KG1 (cell line): Measurements from ENCODE around the gene BLMH.

Experiments used
- DNase-seq: peaks from one replicate; lab custom pipeline; 2025; lab: John Stamatoyannopoulos, UW

Gene BLMH

GRCh38 chr17:30304778-30305177 is 13.0 kb upstream of the BLMH start:
- no peak for DNase-seq

GRCh38 chr17:30302241-30302640 is 10.5 kb upstream of the BLMH start:
- DNase-seq = no peak

- no peak for DNase-seq
Measured at GRCh38 chr17:30300818-30301217, 9.1 kb upstream of the BLMH start.

DNA sequence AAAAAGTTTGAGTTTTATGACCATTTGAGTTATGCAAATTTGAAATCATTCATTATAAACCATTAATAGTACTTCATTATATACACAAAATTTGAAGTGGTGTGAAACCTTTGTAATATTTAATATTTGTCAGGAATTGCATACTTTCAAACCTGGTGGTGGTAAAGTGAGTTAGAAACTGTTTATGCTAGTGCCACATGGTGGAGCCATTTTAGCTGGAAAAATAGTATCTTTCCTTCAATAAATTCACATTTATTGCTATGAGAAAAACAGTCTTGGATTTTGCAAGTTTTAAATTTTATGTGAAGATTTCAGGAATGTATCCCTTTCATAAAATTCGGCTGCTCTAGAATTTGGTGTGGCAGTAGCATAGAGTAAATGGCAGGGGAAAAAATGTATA is 7.3 kb upstream of the BLMH start:
- no peak for DNase-seq

DNA sequence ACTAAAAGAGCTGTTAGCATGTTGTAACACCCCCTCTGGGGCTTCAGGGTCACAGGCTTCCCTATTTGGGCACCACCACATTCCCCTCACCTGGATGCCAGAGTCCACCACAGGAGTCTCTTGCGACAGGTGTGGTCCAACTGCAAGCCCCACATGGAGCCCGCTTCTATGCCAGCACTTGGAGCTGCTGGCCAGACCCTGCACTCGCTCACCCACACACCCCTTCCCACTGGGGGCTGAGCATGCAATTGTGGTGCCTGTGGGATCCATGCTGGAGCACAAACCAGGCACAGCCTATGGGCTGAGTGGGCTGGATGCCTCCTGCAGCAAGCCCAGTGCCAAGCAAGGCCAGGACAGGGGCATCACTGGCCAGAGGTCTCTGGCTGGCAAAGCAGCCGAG is 6.0 kb upstream of the BLMH start:
- DNase-seq = no peak

DNA sequence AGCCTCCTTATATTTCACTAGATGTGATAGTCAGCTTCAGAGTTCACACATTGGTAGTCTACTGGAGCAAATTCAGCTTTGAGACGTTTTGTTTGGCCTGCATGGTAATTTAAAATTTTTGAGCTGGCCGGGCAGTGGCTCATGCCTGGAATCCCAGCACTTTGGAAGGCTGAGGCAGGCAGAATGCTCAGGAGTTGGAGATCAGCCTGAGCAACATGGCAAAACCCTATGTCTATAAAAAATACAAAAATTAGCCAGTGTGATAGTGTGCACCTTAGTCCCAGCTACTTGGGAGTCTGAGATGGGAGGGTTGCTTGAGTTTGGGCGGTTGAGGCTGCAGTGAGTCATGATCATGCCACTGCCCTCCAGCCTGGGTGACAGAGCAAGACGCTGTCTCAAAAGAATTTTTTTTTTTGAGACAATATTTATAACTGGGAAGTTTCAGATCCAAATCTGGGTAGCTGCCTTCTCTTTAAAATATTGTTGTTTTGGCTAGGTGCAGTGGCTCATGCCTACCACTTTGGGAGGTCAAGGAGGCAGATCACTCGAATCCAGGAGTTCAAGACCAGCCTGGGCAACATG is 4.8 kb upstream of the BLMH start:
- no peak for DNase-seq

- DNase-seq = no peak
Measured at GRCh38 chr17:30292286-30292858, 628 bp upstream of the BLMH start.

DNA sequence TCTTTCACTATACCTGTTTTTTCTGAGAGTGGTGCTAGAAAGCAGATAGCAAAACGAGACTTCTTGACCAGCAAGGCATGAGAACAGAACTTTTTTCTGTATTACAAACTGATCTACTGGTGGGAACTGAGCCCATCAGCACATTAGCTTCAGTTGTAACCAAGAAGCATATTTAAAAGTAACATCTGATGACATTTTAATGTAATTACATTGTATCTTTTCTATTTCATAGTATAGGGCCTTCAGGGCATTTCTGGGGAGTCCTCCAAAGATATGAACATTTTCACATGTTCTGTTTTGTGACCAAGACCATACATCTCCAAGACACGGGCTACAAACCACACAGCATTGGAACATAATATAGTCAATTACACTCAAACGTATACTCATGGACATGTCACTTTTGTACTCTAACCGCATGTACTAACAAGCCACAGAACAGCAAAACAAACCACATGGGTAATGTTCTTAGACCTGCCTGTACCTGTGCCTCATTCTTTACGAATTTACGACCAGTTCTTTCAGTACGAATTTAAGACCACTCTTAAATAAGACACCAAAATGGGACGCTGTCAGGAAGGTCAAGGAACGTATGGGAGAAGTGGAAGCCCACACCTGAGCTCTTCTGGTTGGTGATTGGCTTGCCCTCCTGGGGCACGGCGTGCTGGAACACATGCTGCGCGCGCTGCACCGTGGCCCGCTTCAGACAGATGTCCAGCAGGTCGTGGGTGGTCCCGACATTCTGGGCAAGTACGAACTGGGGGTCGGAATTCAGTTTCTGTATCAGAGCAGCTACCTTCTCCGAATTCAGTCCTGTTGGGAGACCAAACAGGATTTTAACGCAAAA is 825 bp downstream of the BLMH start:
- DNase-seq = peak; percentile 34

GRCh38 chr17:30290077-30290476 is 1.7 kb downstream of the BLMH start:
- no peak for DNase-seq

GRCh38 chr17:30279156-30279555 is 12.6 kb downstream of the BLMH start:
- DNase-seq = no peak

DNA sequence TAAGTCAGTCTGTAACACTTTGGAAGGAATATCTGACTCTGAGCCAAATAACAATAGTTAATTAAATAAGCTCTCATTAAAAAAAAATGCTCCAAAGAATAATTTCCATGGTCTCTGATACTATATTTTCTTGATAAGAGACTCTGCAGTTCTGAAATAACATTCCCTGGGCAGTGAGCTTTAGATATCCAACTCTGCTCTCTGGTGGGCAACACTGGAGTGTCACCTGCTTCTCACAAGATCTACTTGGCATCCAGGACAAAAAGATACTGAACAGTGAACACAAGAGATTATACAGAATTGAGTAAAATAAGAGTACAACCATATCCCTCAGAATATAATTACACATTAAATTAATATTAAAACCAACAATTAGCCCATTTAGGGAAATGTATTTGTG is 13.7 kb downstream of the BLMH start:
- no peak for DNase-seq

- DNase-seq = no peak
Measured at GRCh38 chr17:30275911-30276310, 15.8 kb downstream of the BLMH start.

GRCh38 chr17:30274887-30275286 is 16.9 kb downstream of the BLMH start:
- no peak for DNase-seq

- DNase-seq = no peak
Measured at GRCh38 chr17:30273373-30273772, 18.4 kb downstream of the BLMH start.

DNA sequence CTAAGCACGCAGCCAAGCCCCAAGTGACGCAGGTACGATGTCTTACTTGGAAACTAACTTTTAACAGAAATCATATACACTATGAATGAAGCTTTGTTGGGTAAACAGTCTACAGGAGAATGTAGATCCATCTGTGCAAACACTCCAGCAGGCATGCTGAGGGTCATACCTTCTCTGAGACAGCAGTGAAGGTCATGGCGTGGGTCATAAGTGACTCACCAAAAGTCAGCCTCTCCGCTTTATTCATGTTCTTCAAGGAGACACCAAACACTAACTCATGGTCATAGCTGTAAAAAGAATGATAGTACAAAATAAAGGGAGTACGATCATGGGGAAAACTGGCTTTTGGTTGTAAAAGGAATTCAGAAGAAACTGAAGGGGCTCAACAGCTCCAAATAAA is 20.6 kb downstream of the BLMH start:
- DNase-seq = no peak

- no peak for DNase-seq
Measured at GRCh38 chr17:30267625-30268024, 24.1 kb downstream of the BLMH start.

- no peak for DNase-seq
Measured at GRCh38 chr17:30263552-30264333, 28.0 kb downstream of the BLMH start.

DNA sequence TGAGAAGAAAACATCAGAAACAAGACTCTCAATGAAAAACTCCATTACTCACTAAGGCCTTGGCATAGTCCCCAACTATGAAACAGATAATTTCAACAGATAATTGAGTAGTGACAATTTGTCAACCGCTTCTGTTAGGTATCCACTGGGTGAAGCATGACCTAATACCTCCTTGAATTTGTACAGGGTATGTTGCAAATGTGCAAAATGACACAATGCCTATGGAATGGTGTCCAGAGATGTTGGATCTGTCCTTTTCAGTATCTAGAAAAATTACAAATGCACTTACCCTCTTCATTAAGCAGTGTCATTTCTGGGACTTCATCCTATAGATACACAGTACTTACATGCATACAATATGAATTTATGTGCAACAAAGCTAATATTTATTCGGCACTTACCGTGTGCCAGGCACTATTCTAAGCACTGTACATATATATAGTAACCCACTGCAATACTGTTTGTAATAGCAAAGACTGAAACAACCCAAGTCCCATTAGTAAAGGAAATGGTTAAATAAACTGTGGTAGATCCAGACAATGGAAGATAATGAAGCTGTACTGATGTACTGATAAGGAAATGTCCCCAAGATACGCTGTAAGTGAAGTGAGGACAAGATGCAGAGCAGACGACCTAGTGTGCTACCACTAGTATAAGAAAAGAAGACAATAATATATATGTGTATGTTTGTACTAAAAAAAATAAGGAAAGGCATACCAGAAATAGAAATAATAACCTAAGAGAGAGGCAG is 34.8 kb downstream of the BLMH start:
- DNase-seq = no peak

DNA sequence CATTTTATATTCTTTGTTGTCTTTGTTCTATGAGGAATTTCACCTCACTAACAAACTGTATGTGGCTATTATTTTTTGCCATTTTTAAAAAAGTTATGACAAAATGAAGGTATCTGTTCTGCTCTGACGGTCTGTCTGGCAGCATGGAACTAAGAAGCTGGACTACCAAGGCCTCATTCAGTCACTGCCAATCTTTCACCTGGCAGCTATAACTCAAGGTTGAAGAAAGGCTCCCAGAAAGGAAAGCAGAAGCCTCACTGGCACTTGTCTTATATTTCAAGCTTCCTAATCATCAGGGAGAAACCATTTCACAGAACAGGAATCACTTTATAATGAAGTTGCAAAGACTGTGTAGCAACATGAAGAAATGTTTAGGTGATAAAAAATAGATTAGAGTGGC is 37.6 kb downstream of the BLMH start:
- DNase-seq = no peak

DNA sequence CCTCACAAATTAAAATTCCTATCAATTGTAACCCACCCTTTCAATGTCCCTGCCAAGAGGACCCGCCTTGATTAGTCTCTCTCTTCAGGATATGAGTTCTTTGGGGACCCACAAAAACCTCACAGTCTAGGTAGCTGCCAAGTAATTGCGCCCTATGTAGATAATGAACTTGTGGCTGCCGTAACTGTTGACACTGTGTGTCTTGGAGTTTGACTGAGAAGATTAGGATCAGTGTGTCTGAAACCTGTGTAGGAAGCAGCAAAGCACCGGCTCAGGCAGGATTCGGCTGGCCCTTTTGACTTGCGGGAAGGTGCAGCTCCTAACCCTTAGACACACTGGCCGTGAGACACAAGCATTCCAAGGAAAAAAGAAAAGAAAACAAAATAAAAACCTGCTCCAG is 38.4 kb downstream of the BLMH start:
- DNase-seq = no peak

DNA sequence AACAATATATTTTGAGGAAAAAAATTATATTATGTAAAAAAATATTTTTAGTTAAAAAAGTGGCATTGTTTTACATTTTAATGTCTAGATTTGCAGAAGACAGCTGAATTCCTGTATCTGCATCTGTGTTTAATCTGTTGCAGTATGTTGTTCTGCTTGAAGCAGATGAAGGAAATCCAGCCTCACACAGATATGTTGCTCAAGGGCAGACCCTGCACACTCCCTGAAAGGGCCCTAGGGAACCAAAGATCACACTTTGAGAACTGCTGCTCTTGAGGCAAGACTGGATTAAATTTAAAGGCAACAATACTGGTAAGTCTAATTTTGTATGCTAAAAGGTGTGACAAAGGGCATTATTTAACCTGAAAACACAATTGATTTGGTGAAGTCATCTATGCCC is 39.8 kb downstream of the BLMH start:
- DNase-seq = no peak

- no peak for DNase-seq
Measured at GRCh38 chr17:30249460-30249859, 42.3 kb downstream of the BLMH start.
